Islet of Langerhans (tissue), 1 donor: ENCODE measurements around the gene STX4.
"Not testable (repeated sequence)": the region's sequence is repeated elsewhere in the genome, so short reads cannot be mapped to it uniquely, and the experiment has no call there.

Experiments
- FAIRE-seq: peaks from one replicate; lab custom pipeline; 2011; peaks lifted over from hg19 to GRCh38; lab: Jason Lieb, UNC

Gene STX4

GRCh38 chr16:30998852-30999761 is 34.3 kb upstream of the STX4 start:
- FAIRE-seq, result no peak

DNA sequence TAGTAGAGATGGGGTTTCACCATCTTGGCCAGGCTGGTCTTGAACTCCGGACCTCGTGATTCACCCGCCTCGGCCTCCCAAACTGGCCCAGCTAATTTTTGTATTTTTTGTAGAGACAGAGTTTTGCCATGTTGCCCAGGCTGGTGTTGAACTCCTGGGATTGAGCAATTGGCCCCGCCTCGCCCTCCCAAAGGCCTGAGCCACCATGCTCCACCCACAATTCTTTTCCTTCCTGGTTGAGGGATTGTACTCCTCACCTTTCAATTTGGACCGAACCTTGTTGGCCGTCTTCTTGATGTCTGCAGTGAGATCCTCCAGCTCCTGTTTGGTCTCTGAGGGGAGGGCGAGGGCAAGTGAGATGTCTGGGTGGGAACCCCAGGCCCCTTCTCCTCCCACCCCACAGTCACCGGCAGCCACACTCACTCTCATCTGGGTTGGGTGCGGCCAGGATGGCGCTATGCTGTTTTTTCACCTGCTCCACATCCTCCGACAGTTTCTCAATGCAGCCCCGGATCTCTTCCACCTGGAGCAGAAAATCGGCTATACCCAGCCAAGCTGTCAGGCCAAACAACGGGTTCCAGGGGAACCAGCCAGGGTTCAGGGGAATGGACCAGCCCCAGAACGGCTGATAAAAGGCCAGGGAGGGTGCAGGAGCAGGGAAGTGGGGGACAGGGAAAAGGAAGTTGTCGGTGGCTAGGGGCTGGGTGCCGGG is 32.5 kb upstream of the STX4 start:
- no peak for FAIRE-seq

DNA sequence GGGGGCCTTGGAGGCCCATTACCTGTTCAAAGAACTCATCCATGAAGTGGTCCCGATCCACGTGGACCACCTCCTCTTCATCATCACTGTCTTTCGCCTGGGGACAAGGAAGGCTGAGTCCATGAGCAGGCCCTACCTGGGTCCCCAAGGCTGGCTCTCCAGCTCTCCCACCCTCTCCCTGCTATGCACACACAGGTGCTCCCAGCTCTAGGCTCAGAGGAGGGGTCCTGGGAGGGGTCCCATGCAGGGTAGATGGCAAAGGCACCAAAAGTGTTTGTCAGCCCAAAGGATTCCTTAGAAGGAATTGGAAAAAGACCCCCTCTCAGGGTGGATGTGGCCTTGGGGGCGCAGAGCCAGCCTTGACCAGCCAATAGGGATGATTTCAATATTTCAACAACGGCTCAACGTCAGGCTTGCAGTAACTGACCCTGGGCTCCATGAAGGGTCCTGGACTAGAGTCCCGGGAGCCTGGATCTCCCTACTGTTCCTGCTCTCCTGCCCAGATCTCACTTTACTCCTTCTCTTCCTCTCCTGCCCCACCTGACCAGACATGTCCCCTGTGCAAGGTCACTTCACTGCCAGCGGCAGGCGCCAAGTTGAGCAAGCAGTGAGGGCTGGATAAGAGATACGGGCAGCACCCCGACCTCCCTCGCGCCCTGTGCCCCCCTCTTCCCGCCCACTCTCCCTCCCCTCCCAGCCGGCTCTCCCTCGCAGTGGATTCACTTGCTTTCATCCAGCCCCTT is 31.7 kb upstream of the STX4 start:
- FAIRE-seq, result no peak

GRCh38 chr16:31002250-31002700 is 31.1 kb upstream of the STX4 start:
- no peak for FAIRE-seq

DNA sequence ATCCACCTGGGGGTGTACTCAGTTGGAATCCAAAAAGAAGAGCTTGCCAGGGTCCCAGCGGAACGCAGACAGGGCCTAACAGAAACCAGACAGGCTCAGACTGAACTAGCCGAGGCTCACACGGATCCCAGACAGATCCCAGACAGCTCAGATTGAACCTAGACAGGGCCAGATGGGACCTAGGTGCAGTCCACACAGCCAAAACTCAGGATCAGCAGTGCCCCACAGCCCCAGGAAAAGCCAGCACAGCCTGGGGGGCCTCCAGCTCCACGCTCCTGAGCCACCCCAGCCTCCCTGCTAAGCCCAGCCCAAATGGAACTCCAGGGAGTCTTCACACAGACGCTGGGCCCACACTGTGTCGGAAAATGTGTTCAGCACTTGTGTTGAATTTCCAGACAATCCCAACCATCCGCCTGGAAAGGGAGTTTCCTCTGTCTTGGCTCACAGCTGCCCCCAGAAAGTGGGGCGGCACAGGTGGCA is 30.5 kb upstream of the STX4 start:
- no peak for FAIRE-seq

GRCh38 chr16:31003744-31004143 is 29.6 kb upstream of the STX4 start:
- no peak for FAIRE-seq

GRCh38 chr16:31004658-31005057 is 28.7 kb upstream of the STX4 start:
- FAIRE-seq, result no peak

- FAIRE-seq, result no peak
Observed at GRCh38 chr16:31005350-31006085, 27.8 kb upstream of the STX4 start.

DNA sequence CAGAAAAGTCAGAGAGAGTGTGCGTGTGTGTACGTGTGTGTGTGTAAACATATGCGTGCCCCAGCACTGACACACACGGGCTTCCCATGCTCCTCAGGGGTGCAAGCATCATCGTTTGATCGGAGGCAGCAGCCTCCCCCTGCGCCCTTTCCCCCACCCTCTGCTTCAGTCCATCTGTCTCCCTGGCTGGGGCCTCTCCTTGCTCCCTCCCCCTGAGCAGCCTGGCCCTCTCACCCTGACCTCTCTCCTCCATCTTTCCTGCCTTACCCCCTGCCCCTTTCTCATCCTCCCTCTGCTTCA is 27.3 kb upstream of the STX4 start:
- FAIRE-seq, result no peak

GRCh38 chr16:31006589-31006988 is 26.8 kb upstream of the STX4 start:
- FAIRE-seq, result no peak

DNA sequence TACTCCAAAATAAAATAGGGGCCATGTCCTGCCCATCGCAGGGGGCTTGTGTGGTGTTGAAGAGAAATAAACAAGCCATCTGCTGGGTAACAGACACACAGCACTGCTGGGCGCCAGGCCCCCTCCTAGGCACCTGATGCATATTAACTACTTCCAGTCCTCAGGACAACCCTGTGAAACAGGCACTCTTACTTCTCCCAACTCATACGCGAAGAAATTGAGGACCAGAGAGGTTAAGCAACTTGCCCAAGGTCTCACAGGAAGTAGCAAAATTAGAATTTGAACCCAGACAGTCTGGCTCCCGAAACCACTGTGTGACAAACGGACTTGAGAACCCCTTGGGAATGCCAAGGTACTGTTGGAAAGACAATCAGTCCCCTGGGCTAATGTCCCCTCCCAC is 25.7 kb upstream of the STX4 start:
- FAIRE-seq, result no peak

- FAIRE-seq, result no peak
Observed at GRCh38 chr16:31008149-31008548, 25.2 kb upstream of the STX4 start.

GRCh38 chr16:31008551-31008950 is 24.8 kb upstream of the STX4 start:
- no peak for FAIRE-seq

- no peak for FAIRE-seq
Observed at GRCh38 chr16:31009120-31009519, 24.2 kb upstream of the STX4 start.

- no peak for FAIRE-seq
Observed at GRCh38 chr16:31009894-31010584, 23.3 kb upstream of the STX4 start.

DNA sequence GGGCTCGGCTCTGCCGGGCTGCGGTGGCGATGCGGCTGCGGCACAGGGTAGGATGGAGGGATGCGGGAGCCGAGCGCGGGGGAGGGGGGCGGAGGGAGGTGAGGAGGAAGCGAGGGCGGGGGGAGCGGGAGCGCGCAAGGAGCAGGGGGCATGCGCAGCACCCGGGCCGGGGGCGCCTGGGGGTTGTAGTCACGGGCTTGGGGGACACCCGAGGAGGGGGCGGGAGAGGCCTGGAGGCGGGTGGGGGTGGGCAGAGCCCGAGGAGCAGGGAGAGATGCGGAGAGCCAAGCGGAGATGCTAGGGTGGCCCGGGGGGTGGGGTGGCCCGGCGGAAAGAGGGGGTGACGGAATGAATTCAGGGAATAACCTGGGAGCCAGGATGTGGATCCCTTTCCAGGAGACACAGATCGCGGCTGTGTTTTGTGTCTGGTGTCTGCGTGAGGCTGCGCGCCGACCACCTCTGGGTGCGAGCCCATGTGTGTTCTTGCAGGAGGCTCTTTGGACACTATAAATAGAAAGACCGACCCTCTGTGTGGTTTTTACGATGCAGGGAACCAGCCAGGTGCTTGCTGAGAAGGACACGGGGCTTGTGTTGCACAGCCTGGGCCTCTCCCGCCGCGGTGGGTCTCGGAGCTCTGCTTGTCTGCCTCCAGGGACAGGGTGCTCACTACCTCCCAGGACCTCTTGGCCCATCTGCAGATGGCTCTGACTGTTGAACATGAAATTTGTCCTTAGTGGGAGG is 22.6 kb upstream of the STX4 start, which contains the start of gene STX1B:
TSS of gene STX1B (minus strand) at position 54 of the 741 bp plus-strand sequence. CDS start 242 bp downstream, outside the sequence.
- FAIRE-seq, result no peak

GRCh38 chr16:31011815-31012214 is 21.5 kb upstream of the STX4 start:
- not testable (repeated sequence) for FAIRE-seq

DNA sequence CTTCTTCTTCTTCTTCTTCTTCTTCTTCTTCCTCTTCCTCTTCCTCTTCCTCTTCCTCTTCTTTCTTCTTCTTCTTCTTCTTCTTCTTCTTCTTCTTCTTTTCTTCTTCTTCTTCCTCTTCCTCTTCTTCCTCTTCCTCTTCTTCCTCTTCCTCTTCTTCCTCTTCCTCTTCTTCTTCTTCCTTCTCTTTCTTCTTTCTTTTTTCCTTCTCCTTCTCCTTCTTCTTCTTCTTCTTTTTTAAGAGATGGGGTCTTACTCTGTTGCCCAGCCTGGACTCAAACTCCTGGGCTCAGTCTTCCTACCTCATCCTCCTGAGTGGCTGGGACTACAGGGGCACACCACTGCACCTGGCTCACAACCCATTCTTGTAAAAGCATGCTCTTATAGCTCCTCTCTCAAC is 20.1 kb upstream of the STX4 start:
- FAIRE-seq, result not testable (repeated sequence)

GRCh38 chr16:31016018-31016417 is 17.3 kb upstream of the STX4 start:
- no peak for FAIRE-seq

- FAIRE-seq, result not testable (repeated sequence)
Observed at GRCh38 chr16:31017756-31018155, 15.6 kb upstream of the STX4 start.

- FAIRE-seq, result no peak
Observed at GRCh38 chr16:31020536-31020935, 12.8 kb upstream of the STX4 start.
